Measurements from ENCODE around the gene LYST.
"Not testable (repeated sequence)": the region's sequence is repeated elsewhere in the genome, so short reads cannot be mapped to it uniquely, and the experiment has no call there.

LYST gene

GRCh38 chr1:235866205-235866912 is at the start of gene LYST:
Gene LYST (minus strand): TSS chr1:235866906. CDS start chr1:235830417, 36,489 bp downstream.
- peak; percentile 32 for DNase-seq (ENCODE audit: low spot score)

- not testable (repeated sequence) for DNase-seq (ENCODE audit: low spot score)
Measured at GRCh38 chr1:235915489-235915888, 48.8 kb upstream of the LYST start.

- DNase-seq (ENCODE audit: low spot score) = no peak
Measured at GRCh38 chr1:235913311-235913710, 46.6 kb upstream of the LYST start.

- no peak for DNase-seq (ENCODE audit: low spot score)
Measured at GRCh38 chr1:235911876-235912275, 45.2 kb upstream of the LYST start.

GRCh38 chr1:235911300-235911662 is 44.6 kb upstream of the LYST start:
- DNase-seq (ENCODE audit: low spot score) = no peak

- DNase-seq (ENCODE audit: low spot score) = peak; percentile 75
Measured at GRCh38 chr1:235910357-235911299, 43.9 kb upstream of the LYST start.

GRCh38 chr1:235908742-235909520 is 42.2 kb upstream of the LYST start:
- DNase-seq (ENCODE audit: low spot score) = no peak

- DNase-seq (ENCODE audit: low spot score) = no peak
Measured at GRCh38 chr1:235907897-235908240, 41.2 kb upstream of the LYST start.

- DNase-seq (ENCODE audit: low spot score) = no peak
Measured at GRCh38 chr1:235907187-235907896, 40.6 kb upstream of the LYST start.

GRCh38 chr1:235906436-235906835 is 39.7 kb upstream of the LYST start:
- no peak for DNase-seq (ENCODE audit: low spot score)

- not testable (repeated sequence) for DNase-seq (ENCODE audit: low spot score)
Measured at GRCh38 chr1:235903809-235904208, 37.1 kb upstream of the LYST start.

- no peak for DNase-seq (ENCODE audit: low spot score)
Measured at GRCh38 chr1:235902677-235903542, 36.2 kb upstream of the LYST start.

GRCh38 chr1:235901461-235901860 is 34.8 kb upstream of the LYST start:
- no peak for DNase-seq (ENCODE audit: low spot score)

- no peak for DNase-seq (ENCODE audit: low spot score)
Measured at GRCh38 chr1:235898126-235898525, 31.4 kb upstream of the LYST start.

- no peak for DNase-seq (ENCODE audit: low spot score)
Measured at GRCh38 chr1:235893840-235894239, 27.1 kb upstream of the LYST start.

GRCh38 chr1:235892734-235893413 is 26.2 kb upstream of the LYST start:
- DNase-seq (ENCODE audit: low spot score) = no peak

GRCh38 chr1:235892202-235892601 is 25.5 kb upstream of the LYST start:
- no peak for DNase-seq (ENCODE audit: low spot score)

- no peak for DNase-seq (ENCODE audit: low spot score)
Measured at GRCh38 chr1:235888119-235888643, 21.5 kb upstream of the LYST start.

GRCh38 chr1:235887676-235888075 is 21.0 kb upstream of the LYST start:
- no peak for DNase-seq (ENCODE audit: low spot score)

GRCh38 chr1:235885655-235886262 is 19.1 kb upstream of the LYST start:
- DNase-seq (ENCODE audit: low spot score) = no peak
